Esophagus squamous epithelium (tissue), 4 donors: Measurements from ENCODE around the gene STK4.

Experiments
- CTCF ChIP-seq, 6 experiments: fragments of 450-650 bp in 4 of 6; fragments of 200-600 bp in 2 of 6; sonication (generic) in 2 of 6; IDR thresholded peaks; one replicate each; pipeline ENCODE4 v1.5.1; 2016 to 2019; ENCODE audit warnings: antibody characterized with exemption in 6 of 6, mild to moderate bottlenecking in 4 of 6, moderate library complexity in 4 of 6
- POLR2A ChIP-seq, 4 donors: fragments of 450-650 bp; IDR thresholded peaks; one replicate each; pipeline ENCODE4 v1.6.1; 2017; ENCODE audit warnings: antibody characterized with exemption in 4 of 4, mild to moderate bottlenecking in 4 of 4, moderate library complexity in 3 of 4

GRCh38 chr20:45019027-45019761 lies 52.9 kb downstream of the STK4 start:
- TF ChIP-seq CTCF (IDR thresholded peaks at IDR 0.05) (no peak), POLR2A (IDR thresholded peaks at IDR 0.05) (no peak)
